Measurements from ENCODE around the gene EIF2S1.
"Not testable (repeated sequence)": the region's sequence is repeated elsewhere in the genome, so short reads cannot be mapped to it uniquely, and the experiment has no call there.

Gene EIF2S1

DNA sequence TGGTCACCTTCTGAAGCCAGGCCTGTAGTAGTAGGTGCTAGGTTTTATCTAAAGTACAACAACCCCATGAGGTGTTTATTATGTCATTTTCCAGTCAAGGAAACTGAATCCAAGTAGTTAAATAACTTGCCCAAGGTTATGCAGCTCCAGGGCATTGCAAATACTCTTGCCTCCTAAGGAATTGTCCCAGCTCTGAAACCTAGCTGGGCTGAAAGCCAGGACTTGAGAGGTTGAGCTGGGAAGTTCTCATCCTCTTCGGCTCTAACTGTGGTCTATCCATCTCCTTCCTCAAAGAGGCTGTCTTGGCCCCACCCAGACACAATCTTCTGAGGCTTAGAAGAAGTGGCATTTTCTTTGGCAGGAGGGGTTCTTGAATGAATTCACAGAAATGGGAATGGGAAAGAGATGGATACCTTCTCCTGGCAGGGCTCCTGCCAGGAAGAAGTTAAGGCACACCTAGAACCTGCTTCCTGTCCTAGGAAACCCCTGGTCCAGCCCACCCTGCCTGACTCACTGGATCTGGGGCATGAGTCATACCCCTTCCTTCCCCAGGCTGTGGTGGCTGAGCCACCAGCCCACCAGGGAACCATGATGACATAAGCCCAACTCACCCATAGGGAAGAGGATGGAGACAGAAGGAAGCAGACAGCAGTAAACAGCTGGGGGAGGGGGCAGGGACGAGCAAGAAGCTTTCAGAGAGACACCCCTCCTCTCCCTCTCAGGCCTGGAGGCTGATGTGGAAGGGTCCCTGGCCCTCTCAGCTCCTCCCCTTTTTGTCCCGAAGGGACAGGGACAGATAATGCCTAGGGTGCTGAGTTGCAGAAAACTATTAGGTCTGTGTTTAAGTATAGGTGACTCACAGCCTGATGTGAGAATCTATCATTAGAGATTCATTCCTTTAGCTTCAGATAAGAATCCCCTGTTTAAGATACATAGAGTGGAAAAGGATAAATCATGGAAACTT, 54.0 kb downstream of the EIF2S1 start:
- no peak for DNase-seq

DNA sequence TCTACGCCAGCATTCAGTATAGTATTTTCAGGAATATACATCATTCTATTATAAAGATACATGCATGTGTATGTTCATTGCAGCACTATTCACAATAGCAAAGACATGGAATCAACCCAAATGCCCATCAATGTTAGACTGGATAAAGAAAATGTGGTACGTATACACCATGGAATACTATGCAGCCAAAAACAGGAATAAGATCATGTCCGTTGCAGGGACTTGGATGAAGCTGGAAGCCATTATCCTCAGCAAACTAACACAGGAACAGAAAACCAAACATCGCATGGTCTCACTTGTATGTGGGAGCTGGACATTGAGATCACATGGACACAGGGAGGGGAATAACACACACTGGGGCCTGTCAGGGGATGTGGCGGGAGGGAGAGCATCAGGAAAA, 55.5 kb downstream of the EIF2S1 start:
- DNase-seq: not testable (repeated sequence)

DNA sequence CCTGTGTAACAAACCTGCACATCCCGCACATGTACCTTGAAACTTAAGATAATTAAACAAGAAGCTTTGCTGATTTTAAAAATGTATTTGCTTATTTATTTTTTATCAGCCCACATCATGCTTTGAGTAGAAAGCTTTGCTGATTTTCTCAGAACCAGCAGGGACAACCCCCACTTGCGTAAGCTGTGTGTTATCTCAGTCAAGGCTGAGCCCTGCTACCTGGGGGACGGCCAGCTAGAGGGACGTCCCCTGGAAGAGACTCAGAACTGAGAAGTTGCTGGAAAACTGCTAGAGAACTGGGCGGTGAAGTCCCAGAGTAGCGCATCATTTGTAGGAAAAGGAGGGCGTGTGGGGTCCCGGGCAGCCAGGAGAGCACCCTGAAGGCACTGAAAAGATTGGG, 56.0 kb downstream of the EIF2S1 start:
- DNase-seq: no peak

DNA sequence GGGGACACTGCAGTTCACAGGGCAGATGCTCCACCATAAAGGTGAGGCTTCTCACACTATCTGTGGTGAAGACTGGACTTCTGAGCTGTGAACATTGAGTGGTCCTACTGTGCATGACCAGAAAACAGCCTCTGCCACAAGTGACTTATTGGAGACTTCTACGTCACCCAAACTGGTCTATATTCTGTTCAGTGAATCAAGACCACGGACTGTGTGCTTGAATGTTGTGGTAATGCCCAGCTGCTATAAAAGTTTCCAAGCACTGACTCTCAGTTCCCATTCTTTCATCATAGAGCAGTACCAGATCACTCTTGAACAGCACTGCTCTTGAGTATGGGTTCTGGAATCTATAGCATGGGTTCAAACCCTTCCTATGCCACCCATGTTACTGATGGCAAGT, 56.7 kb downstream of the EIF2S1 start:
- no peak for DNase-seq

DNA sequence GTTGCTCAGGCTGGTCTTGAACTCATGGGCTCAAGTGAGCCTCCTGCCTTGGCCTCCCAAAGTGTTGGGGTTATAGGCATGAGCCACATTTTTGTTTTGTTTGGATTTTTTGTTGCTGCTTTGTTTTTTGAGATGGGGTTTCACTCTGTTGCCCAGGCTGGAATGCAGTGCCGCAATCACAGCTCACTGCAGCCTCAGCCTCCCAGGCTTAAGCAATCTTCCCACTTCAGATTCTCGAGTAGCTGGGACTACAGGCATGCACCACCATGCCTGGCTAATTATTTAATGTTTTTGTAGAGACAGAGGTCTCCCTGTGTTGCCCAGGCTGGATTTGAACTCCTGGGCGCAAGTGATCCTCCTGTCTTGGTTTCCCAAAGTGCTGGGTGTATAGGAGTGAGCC, 57.5 kb downstream of the EIF2S1 start:
- DNase-seq: no peak

DNA sequence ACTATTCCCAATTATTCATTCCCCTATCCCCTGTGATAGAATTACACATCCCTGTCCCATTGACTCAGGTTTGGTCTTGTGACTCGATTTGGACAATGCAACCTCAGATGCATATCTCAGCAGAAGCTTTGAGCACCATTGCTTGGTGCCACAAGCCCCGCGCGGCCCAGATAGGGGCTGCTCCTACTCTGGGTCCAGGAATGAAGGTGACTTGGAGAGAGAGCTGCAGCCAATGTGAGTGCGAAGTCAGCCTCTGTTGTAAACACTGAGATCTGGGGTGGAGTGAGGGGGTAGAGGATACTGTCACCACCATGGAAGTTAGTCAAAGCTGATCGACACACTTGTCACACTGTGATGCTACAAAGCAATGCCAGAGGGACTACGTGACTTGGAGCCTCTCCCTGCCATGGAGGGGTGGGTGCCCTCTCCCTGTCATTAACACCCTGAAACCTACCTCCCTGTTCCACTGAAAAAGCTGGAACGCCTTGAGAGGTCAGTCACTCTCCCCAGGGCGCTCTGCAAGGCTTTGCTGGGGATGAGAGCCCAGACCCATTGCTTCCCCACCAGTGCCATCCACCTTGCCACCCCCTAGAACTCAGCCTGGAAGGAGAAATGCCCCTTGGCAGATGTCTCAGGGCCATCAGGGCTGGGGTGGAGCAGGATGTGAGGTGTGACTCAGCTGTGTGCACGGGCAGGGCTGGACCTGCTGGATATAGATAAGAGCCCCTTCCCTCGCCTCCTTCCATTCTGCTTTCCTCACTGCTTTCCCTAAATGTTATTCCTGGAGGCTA, 58.5 kb downstream of the EIF2S1 start:
- no peak for DNase-seq

DNA sequence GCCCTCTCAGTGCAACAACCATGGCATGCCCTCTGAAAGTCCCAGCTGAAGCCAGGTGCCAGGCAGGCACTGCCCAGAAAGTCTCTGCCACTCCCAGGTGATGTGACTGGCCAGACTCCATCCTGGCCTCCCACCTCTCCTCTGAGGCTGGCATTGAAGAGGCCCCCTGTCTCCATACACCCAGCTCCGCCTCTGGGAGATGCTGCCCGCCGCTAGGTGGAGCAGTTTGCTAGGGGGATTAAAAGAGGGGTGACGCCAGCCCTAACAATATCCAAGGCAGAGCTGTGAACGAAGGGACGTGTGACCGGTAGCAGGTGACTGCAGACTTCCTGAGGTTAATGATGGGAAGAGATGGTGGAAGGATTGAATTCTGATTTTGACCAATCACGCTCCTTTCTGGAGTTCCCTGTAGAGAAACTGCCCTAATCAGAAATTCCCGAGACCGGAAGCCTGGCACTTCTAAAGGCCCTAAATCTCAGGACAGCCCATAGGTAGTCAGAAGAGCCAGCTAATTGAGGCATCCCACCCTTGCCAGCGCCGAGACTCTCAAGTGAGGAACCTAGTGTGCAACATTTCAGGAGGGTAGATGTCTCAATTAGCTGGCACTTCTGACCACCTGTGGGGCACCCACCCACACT, 60.1 kb downstream of the EIF2S1 start:
- no peak for DNase-seq

DNA sequence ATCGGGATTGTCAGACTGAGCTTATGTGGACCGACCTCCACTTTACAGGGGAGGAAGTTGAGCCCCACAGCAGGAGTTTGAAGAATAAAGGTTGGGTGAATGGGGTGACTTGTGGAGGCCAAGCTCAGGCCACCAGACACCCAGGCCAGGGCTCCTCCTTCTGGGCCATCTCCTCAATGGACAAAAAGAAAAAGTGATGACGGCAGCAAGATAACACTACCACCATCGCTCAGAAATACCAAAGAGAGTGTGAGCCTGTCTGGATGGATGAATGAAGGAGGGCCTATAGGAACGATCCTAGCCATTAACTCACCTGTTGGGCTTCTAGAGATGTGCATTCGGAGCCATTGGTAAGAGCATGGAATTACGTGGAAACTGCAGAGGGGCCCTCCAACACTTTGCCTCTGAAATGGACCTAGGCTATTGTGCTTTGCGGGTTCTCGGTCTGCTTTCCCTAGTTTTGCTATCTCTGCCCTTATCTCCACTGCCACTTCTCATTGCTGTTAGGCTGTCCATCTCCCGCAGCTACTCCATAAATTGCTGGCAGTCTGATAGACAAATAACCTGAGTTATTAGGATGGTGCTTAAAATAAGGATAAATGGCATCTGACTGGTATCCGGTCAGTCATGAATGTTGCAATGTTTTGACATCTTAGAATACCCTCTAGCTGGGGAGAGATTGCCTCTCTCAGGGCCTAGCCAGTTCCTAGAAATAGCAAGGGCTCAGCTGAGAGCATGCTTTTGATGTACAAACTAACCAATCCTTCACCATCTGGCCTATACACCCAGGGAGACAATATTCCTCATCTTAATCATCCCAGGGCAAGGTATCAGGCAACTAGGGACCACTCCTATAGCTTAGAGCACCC, 61.5 kb downstream of the EIF2S1 start:
- DNase-seq: no peak

DNA sequence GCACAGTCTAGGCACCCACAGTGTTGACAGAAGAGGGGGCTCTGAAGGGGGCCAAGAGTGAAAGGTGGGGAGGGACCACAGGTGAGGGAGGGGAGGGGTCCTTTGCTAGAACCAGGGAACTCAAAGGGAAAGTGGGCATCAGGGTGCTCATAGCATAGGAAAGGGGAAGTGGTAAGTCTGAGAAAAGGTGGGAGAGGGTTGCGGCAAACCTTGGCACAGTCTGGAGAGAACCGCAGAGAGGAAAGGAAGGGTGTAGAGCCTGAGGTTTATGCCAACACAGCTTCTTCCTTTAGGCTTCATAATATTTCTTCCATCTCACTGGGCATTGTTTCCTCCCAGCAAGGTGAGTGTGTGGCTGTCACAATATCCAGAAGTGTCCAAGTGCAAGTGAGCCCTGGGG, 63.3 kb downstream of the EIF2S1 start:
- DNase-seq: no peak

DNA sequence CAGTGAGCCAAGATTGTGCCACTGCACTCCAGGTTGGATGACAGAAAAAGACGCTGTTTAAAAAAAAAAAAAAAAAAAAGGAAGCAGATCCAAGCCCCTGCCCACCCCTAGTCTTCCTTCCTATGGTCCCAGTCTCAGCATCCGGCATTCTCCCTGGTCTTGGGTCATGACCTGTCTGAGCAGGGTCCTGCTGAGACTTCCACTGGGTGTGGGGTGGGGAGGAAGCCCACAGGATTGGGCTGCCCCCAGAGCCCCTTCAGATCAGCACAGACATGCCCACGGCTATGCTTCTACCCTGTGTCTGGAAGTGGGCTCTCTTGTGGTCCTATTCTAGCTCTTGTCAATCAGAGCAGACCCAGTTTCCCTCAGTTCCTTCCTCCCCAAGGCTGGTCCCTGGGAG, 64.4 kb downstream of the EIF2S1 start:
- DNase-seq: no peak

DNA sequence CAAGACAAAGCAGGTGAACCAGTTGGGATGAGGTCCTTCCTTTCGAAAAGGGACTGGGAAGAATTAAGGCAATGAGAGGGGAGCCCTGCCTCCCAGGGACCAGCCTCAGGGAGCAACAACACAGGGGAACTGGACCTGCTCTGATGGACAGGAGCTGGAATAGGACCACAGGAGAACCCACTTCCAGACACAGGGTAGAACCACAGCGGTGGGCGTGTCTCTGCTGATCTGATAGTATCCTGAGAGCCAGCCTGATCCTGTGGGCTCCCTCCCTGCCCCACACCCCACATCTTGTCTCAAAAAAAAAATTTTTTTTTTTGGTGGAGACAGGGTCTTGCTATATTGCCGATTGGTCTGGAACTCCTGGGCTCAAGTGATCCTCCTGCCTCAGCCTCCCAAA, 65.5 kb downstream of the EIF2S1 start:
- no peak for DNase-seq

DNA sequence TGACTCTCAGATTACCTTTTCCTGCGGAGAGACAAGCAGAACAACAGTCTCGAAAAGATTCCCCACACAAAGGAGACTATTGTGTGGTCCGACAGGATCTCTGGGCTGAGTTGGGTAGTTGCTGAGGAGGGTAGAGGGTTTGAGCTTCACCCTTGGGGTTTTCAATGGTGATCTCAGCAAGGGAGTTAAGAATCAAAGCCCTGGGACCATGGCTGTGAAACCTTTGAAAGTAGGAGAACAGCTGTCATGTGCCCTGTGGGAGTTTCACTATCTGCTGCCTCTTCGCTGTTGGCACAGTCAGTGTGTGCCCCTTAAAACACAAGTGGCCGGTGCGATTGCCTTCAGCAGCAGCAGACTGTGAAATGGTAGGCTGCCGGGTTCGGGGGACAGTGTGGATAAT, 66.0 kb downstream of the EIF2S1 start:
- DNase-seq: no peak

DNA sequence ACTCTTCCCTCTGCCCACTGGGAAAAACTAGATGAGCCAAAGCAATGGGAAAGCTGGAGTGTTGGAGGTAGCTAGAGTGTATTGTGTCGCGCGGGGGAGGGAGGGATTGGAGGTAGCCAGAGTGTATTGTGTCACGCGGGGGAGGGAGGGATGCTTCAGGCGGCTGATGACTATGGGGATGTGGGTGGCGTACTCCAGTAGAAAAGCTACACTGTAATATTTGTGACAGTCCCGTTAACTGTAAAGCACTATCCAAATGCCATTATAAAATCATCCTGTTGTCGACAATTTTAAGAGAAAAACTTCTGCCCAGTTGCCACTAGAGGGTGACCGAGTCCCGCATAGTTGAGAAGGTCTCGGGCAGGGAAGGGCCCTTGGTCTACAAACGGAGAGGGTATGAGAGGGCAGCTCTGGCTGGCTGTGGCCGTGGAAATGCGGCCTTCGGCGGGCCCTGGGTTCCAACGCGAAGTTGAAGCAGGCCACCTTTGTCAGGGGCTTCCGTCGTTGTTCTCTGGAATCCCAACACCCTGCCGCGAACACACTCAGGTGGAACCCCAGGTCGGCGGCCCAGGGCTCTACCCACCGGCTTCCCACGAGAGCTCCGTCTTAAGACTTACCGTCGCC, 67.0 kb downstream of the EIF2S1 start:
- DNase-seq: peak; percentile 80

DNA sequence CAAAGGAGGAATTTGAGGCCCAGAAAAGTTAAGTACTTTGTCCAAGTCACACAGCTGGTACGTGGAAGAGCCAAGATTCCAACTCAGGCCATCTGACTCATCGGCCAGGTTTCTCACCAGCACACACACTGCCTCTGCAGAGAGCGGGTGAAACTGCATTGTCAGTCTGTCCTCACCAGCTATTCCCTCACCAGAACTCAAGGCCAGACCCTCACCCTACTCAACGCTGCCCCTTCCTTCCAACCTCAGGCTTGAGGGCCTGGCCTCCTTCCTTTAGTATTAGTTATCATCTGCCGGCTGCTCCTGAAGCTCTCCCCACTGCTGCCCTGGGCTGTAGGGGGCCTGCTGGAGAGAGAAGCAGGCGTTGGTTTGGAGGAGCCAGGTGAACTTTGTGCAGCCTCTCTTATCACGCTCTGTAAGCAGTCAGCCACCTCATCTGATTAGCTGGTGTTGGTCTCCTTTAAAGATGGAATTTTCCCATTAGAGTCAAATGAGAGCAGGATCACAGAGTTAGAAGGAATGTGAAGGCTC, 68.4 kb downstream of the EIF2S1 start:
- DNase-seq: no peak

DNA sequence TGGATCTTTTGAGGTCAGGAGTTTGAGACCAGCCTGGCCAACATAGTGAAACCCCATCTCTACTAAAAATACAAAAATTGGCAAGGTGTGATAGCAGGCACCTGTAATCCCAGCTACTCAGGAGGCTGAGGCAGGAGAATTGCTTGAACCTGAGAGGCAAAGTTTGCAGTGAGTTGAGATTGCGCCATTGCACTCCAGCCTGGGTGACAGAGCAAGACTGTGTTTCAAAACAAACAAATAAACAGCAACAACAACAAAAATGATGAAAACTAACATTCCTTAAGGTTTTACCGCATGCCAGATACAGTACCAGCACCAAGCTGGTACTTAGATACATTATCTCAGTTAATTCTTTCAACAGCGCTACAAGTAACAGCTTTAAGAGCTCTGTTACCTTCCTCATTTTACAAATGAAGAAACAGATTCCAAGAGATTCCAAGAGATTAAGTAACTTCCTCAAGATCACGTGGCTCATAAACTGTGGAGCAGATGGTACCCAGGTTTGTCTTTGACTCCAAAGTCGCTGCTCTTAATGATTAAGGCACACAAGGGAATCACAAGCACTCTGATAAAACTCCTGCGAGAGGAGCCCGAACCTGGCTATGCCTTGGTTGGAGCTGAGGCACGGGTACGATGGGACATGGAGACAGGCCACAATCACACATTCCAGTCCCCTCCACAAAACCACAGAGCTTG, 69.5 kb downstream of the EIF2S1 start:
- DNase-seq: no peak

DNA sequence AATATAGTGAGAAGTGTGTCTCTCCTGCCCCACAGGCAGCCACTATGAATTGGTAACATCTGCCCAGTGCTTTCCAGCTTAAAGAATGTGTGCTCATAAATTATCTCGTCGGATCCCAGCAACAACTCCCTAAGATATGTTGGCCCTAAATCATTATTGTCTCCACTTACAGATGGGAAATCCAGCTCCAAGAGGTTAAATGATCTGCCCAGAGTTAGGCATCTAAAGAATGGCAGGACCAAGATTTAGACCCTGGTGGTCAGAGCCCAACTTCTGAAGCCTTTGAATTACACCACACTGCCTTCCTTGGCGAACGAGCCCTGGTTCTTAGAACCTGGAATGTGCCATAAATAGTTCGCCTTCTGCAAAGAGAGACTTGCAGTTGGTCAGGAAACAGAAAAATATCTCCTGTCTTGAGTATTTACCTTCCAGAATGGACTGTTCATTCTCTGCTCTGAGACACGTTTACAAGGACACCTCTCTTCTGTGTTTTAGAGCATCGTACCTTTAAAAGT, 72.0 kb downstream of the EIF2S1 start:
- no peak for DNase-seq

DNA sequence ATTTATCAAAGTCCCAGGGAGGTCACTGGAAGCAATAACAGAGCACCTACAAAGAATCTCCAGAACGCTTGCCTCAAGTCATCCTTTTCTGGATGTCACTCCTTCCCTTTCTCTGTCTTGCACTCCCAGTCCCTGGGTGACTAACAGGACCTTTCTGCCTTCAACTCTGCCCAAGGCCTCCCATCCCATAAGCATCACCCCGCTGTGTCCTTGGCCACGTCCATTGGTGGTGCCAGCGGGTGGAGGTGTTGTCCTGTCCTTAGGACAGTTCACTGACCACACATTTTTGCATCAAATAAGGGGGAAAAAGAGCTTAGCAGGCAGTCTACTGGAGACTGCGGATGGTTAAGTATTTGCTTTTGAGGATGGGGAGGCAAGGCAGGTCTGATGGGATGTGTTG, 75.5 kb downstream of the EIF2S1 start:
- no peak for DNase-seq

Data from midbrain (tissue), 1 donor.